Activated T-helper 1 cell treated with Interleukin-2 at 50 U/mL for 16 hours (primary cell): Measurements from ENCODE around the gene DNAJB9.
"Not testable (repeated sequence)": the region's sequence is repeated elsewhere in the genome, so short reads cannot be mapped to it uniquely, and the experiment has no call there.

ENCODE experiments used
- DNase-seq: peaks from one replicate; pipeline ENCODE4 v3.0.0-alpha.2; 2020; ENCODE audit warnings: low read depth

Gene DNAJB9

DNA sequence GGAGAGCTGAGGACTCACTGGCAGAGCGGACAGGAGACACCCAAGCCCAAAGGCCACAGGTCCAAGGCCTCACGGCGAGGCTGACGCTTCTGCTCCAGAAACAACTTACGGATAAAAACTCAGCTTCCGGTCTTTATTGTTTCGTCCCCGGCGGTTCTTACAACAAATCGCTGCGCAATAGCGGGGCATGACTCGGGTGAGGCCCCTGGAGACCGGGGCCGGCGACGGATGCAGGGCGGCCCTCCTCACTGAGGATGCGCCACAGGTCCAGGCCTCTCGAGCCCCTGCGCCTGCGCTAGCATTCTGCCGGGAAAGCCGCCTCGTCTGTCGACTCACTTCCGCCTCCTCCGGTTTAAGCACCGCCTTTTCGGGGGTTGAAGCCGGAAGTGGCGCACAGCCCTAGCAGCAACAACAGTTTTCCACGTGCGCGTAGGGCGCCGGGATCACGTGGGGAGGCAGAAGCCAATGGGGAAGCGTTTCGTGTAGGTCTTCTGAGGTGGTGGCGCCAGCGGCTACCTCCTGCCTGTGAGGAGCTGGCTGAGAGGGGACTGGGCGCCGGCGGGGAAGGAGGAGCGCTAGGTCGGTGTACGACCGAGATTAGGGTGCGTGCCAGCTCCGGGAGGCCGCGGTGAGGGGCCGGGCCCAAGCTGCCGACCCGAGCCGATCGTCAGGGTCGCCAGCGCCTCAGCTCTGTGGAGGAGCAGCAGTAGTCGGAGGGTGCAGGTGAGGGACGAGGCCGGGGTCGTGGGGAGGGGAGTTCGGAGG, at the start of gene DNAJB9, which contains the start of gene THAP5:
Gene DNAJB9 (plus strand): TSS at position 494 of the 765 bp plus-strand sequence. CDS start 1,853 bp downstream, outside the sequence.
Gene THAP5 (minus strand): TSS at position 326 of the 765 bp plus-strand sequence. CDS start 137 bp downstream, at position 189.
- DNase-seq, result peak; percentile 99

DNA sequence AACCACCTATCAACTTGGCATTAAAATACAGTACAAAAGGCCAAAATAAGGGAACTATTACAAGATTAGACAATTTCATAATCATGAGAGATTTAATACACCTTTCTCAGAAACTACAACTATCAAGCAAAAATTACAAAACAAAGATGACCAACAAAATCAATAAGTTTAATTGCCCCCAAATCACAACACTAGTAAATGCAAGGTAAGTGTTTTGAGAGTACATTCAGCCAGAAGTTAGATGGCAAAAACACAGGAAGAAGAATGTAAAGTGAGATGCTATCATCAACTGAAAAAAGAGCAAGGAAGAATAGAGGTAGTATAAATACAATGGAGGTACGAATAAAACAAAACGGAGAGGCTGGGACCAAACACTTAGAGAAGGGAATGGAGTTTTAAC, 46.9 kb upstream of the DNAJB9 start:
- DNase-seq, result no peak

DNA sequence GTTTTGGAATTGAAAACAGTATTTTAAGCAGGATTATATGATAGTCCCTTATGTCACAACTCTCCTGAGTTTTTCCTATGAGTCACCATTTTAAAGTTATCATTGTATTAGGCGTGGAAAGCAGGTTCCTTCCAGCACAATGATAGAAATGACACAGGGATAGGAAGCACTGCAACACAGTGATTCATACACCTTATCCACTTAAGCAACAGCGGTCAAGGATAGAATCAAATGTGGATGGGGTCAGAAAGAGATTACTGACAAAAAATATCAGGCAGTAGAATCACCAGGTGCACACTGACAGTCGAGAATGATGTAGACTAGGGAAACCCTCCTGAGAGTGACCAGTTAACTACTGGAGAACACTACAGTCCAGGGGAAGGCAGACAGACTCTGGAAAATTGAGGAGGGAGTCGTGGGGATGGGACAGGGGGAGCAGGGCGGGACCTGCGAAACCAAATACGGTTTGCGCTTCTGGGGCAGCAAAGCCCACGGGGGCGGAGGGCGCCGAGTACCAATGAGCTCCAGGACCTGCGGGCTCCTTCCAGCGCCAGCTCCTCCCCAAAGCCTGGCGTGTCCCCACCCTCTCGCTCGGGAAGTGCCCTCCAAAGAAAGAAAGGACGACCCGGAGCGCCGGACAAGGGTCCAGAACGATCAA, 44.2 kb upstream of the DNAJB9 start:
- no peak for DNase-seq

DNA sequence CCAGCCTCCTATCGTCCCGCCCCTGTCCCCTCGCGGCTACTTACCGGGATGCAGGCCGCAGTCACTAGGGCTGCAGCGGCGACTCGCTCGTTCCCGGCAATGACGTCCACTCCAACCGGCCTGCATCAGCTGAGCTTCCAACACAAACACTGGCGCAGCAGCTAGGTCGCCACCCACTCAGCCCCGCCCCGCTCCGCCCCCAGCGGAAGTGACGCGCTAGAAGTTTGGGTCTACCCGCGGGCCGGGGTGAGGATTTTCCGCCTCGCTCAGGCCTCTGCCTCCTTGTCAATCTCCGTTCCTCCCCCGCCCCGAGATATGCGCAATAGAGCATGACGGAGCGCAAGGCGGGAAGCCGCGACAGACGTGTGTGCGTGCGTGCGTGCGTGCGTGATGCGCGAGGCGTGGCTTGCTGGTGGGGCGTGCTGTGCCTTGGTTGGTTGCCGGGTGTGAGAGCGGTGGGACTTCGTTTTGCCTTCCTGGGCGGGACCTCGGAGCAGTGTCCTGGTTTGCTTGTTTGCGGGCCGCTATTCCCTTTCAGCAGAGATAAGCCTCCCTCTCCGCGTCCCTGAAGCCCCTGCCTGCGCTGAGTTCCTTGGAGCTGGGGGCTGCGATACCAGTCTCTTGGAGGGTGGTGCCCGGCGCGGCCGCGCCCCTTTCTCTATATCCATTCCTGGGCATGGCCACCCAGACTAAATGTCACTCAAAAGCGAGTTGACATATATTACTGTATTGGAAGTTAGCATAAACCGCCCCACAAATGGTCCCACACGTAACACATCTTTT, 43.5 kb upstream of the DNAJB9 start, which contains the start of gene PNPLA8:
Gene PNPLA8 (minus strand): TSS at position 151 of the 783 bp plus-strand sequence. CDS start 10,644 bp downstream, outside the sequence.
- DNase-seq, result peak; percentile 100

DNA sequence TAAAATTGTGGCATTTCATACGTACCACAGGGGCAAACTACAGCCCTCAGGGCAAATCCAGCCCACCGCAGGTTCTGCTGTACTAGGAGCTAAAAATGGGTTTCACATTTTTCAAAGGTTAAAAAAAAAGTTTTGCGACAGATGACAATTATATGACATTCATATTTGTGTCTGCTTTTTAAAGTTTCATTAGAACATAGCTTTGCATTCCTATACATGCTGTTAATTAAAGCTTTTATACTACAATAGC, 43.0 kb upstream of the DNAJB9 start:
- no peak for DNase-seq

DNA sequence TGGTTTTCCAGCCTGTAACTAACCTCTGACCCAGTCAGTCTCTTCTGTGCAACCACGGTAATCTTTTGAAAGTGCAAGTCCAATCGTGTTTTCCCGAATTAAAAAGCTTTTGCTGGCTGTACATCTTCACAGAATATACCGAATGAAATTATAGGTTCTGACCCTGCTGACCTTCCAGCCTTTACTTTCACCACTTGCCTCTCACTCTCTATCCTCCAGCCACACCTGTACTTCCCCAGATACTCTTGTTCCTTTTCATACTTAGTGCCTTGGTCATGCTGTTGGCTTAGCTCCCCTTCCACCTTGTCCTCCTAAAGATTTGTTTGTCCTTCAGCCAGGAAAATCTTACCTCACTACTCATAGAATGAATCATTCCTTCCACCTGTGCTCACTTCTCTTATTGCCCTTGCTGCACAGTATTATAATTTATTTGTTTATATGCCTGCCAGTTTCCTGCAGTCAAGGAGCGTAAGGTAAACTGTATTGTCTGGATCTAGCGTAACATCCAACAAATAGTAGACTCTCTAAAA, 41.4 kb upstream of the DNAJB9 start:
- no peak for DNase-seq

DNA sequence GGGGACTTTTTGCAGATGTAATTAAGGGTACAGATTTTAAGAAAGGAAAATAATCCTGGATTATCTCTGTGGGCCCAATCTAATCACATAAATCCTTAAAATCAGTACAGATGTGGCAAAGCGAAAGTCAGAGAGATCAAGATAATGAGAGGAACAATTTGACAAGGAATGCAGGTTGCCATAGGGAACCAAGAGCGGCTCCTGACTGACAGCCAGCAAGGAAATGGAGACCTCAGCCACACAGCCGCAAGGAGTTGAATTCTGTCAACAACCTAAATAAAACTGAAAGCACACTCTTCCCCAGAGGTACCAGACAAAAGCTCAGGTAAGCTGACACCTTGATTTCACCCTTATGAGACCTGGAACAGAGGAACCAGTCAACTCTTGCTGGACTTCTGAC, 40.3 kb upstream of the DNAJB9 start:
- DNase-seq, result no peak

DNA sequence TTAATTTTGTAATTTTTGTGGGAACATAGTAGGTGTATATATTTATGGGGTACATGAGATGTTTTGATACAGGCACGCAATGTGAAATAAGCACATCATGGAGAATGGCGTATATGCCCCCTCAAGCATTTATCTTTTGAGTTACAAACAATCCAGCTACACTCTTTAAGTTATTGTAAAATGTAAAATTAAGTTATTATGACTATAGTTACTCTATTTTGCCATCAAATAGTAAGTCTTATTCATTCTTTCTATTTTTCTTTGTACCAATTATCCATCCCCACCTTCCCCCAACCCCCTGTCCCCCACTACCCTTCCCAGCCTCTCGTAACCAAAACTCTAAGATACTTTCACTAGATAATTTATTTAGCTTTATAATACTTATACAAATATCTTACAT, 36.0 kb upstream of the DNAJB9 start:
- no peak for DNase-seq

DNA sequence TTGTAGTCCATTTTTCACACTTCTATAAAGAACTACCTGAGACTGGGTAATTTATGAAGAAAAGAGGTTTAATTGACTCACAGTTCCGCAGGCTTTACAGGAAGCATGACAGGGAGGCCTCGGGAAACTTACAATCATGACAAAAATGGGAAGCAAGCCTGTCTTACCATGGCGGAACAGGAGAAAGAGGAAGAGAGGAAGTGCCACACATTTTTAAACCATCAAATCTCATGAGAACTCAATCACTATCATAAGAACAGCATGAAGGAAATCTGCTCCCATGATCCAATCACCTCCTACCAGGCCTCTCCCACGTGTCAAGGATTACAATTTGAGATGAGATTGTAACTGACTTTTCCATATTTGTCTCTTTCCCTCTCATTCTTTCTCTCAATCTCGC, 34.4 kb upstream of the DNAJB9 start:
- no peak for DNase-seq

DNA sequence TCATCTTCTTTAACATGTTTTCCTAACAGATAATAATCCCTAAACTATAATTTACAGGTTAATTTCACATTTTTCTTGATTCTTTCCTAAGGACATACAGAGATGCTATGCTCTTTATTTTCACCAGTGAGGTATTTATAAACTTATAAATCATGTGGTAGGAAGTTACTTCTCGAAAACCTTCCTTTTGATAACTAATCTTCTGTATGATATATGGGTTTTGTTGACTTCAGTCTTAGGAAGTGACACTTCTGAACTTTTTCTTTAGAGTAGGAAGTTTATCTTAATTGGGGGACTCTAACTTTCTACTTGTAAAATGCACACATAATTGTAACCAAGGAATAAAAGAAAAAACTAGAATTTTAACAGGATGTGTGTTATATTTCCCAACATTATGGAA, 33.9 kb upstream of the DNAJB9 start:
- no peak for DNase-seq

DNA sequence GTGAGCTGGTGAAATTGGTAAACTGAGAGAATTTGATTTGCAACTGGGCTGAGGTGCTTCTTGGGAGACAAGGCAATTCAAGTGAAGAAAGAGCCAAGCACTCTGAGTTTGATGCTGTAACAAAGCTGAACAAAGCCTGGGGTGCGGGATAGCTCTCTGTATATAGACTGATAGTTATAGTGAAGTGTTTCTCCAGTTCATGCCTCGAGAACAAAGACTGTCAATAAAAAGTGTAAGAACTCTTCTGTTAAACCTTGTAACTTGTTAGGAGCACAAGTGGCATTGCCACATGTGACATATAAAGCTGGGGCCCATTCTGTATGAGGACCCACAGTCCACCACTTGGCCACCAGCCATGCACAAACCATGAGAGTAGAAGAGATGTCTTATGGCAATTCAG, 32.4 kb upstream of the DNAJB9 start:
- DNase-seq, result no peak

DNA sequence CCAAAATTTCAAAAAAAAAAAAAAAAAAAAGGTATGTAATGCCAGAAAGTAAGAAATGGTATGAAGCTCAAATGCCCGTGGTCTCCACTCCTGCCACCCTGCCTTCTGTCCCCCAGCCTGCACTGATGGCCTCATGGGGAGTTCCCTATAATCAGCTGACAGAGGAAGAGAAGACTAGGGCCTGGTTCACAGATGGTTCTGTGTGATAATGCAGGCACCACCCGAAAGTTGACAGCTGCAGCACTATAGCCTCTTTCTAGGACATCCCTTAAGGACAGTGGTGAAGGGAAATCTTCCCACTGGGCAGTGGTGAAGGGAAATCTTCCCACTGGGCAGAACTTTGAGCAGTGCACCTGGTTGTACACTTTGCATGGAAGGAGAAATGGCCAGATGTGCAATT, 31.4 kb upstream of the DNAJB9 start:
- DNase-seq, result not testable (repeated sequence)

DNA sequence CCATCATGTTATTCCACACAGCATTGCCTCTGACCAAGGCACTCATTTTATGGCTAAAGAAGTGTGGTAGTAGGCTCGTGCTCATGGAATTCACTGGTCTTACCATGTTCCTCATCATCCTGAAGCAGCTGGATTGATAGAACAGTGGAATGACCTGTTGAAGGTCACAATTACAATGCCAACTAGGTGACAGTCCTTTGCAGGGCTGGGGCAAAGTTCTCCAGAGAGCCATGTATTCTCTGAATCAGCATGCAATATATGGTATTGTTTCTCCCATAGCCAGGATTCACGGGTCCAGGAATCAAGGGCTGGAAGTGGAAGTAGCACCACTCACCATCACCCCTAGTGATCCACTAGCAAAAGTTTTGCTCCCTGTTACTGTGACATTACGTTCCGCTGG, 31.0 kb upstream of the DNAJB9 start:
- not testable (repeated sequence) for DNase-seq

DNA sequence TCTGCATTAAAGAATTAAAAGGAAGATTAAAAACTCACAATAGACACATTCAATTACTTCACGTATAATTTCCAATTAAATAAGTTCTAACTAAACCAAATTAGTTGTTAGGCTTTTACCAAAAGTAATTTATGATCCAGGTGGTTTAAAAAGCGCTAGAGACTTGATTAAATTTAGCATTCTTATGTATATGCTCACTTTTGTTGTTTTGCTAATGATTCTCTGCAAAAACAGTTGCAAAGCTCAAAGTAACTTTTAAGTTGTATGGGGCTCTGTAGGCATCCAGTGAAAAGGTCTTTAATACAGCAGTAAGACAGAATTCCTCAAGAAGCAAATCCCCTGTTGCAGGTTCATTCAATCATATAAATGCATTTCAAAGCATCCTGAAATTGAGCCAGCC, 28.2 kb upstream of the DNAJB9 start:
- no peak for DNase-seq

DNA sequence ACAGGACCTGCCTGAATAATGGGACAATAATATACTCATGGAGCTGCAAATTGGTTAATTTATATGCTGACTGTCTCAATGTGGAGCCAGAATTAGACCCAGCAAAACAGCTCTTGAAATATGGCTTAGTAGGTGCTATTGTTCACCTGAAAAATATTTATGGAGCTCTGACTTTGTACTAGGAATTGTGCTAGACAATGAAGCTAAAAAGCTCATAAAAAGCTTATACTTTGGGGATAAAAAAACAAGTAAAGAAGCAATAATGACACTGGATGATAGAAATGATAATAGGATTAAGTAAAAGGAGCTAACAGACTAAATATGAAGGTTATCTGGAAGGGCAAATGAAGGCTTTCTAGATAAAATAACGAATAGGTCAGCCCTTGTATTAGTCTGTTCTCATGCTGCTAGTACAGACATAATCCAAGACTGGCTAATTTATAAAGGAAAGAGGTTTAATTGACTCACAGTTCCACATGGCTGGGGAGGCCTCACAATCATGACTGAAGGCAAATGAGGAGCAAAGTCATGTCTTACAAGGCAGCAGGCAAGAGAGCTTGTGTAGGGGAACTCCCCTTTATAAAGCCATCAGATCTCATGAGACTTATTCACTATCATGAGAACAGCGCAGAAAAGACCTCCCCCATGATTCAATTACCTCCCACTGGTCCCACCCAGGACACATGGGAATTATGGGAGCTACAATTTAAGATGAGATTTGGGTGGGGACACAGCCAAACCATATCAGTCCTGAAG, 21.4 kb upstream of the DNAJB9 start:
- DNase-seq, result not testable (repeated sequence)

DNA sequence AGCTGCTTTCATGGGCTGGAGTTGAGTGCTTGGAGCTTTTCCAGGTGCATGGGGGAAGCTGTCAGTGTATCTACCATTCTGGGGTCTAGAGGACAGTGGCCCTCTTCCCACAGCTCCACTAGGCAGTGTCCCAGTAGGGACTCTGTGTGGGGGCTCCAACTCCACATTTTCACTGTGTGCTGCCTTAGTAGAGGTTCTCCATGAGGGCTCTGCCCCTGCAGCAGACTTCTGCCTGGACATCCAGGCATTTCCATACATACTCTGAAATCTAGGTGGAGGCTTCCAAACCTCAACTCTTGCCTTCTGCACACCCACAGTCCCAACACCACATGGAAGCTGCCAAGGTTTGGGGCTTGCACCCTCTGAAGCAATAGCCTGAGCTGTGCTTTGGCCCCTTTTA, 13.0 kb upstream of the DNAJB9 start:
- not testable (repeated sequence) for DNase-seq

DNA sequence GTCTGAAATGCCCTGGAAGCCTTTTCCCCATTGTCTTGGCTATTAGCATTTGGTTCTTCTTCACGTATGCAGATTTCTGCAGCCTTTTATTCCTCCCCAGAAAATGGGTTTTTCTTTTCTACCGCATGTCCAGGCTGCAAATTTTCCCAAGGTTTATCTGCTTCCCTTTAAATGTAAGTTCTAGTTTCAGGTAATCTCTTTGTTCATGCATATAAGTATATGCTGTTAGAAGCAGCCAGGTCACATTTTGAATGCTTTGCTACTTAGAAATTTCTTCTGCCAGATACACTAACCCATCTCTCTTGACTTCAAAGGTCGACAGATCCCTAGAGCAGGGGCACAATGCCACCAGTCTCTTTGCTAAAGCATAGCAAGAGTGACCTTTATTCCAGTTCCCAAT, 12.5 kb upstream of the DNAJB9 start:
- DNase-seq, result no peak

DNA sequence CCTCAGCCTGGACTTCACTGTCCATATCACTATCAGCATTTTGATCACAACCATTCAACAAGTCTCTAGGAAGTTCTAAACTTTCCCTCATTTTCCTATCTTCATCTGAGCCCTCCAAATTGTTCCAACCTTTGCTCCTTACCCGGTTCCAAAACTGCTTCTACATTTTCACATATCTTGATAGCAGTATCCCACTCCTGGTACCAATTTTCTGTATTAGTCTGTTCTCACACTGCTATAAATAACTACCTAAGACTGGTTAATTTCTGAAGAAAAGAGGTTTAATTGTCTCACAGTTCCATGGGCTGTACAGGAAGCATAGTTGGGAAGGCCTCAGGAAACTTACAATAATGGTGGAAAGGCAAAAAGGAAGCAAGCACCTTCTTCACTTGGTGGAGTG, 12.1 kb upstream of the DNAJB9 start:
- DNase-seq, result no peak

DNA sequence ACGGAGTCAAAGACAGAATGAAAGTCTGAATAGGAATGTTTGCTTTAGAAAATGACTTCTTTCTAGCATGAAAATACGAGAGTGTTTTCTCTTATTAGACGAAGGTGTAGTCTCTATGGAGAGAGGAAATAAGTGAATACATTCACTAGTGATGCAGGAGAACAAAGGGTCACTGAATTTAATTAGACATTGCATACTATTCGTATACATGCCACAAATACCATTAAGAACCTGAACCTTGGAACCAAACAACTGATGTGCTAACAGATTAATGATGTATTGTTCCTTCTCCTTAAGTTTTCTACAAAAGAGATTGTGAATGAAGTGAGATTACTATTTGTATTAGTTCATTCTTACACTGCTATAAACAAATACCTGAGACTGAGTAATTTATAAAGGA, 10.4 kb upstream of the DNAJB9 start:
- no peak for DNase-seq

DNA sequence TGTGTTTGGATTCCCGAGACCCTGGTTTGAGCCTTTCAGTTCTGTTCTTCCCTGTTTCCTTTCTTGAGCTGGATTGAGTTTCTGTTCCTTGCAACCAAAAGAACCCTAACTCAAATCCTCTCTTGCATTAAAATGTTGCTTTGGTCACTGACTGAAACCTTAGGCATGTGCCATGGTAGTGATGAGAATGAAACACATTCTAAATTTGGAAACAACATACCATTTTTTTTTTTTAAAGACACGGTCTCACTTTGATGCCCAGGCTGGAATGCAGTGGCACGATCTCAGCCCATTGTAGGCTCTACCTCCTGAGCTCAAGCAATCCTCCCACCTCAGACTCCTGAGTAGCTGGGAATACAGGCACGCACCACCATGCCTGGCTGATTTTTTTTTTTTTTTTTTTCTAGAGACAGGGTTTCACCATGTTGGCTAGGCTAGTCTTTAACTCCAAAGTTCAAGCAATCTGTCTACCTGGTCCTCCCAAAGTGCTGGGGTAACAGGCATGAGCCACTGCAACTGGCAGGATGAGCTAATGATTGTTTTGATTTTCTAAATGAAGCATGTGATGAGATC, 8.5 kb upstream of the DNAJB9 start:
- DNase-seq, result no peak

DNA sequence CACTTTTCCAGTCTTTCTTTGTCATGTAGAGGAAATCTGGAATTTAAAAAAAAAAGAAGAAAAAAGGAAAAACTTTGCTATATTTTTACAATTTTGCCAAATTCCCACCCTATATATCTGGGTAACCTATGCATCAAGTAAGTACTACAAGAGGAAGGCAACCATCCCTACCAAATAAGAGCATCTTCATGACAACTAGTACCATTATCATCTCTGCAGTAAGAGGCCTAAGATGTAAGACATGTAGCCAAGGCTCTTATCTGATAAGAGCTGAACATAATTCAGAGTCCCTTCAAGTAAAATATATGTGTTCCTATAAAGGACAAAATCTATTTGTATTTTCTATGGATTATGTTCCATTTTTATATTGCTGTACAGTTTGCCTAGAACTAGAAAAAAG, 3.7 kb upstream of the DNAJB9 start:
- no peak for DNase-seq
